Kidney epithelial cell (primary cell): Measurements from ENCODE around the gene RFX3. TPM values are rescaled to one million over a fixed set of nuclear protein-coding genes. Genes with fewer than 3 reads are reported as not detected.

Experiments used
- DNase-seq: peaks from one replicate; pipeline ENCODE4 v3.0.0-alpha.2; 2010; ENCODE audit warnings: low read depth
- H3K27me3 ChIP-seq: 2 replicates; pipeline ENCODE4 v1.6.0; 2011; ENCODE audit warnings: low read length; ENCODE audit not compliant: control insufficient read depth, insufficient read depth
- H3K36me3 ChIP-seq: 2 replicates; pipeline ENCODE4 v1.5.1; 2011; ENCODE audit warnings: low read length; ENCODE audit not compliant: control insufficient read depth, insufficient read depth
- H3K4me3 ChIP-seq: 2 replicates; pipeline ENCODE4 v1.5.1; 2011; ENCODE audit warnings: low read depth, mild to moderate bottlenecking, control low read depth, low read length
- CTCF ChIP-seq: IDR thresholded peaks from 2 replicates; pipeline ENCODE4 v1.5.1; 2011; ENCODE audit warnings: mild to moderate bottlenecking, moderate library complexity, low read length, control low read depth, inconsistent platforms; ENCODE audit not compliant: insufficient read depth, poor library complexity, severe bottlenecking
- total RNA-seq: library from RNA; depleted of rRNA; stranded (reverse); fragments of >200 nt; gene quantifications from 2 replicates; pipeline ENCODE4 v1.2.3, GENCODE V29; 2015

The RFX3 gene
- total RNA-seq, 1 donor from 2014 or later = 5.6 TPM

- Histone ChIP-seq H3K36me3 (no peaks in the 10 kb centered on the region), H3K4me3 (no peak overlapping the region), H3K27me3 (no peaks in the 10 kb centered on the region)
- no peak for TF ChIP-seq CTCF
- DNase-seq = no peak
Observed at GRCh38 chr9:3548648-3549047, 22.8 kb upstream of the RFX3 start.

- DNase-seq = no peak
- no peak overlapping the region for H3K4me3 ChIP-seq
- no peaks in the 10 kb centered on the region for H3K36me3 ChIP-seq
- TF ChIP-seq CTCF = no peak
- no peaks in the 10 kb centered on the region for H3K27me3 ChIP-seq
Observed at GRCh38 chr9:3541206-3541605, 15.4 kb upstream of the RFX3 start.

GRCh38 chr9:3534614-3535404, 9.0 kb upstream of the RFX3 start:
- DNase-seq = no peak
- no peaks in the 10 kb centered on the region for H3K27me3 ChIP-seq
- H3K36me3 ChIP-seq = no peaks in the 10 kb centered on the region
- no peak overlapping the region for H3K4me3 ChIP-seq
- no peak for TF ChIP-seq CTCF

GRCh38 chr9:3532158-3532557, 6.4 kb upstream of the RFX3 start:
- no peak for TF ChIP-seq CTCF
- no peak overlapping the region for H3K4me3 ChIP-seq
- H3K36me3 ChIP-seq = no peaks in the 10 kb centered on the region
- no peak for DNase-seq
- H3K27me3 ChIP-seq = no peaks in the 10 kb centered on the region

- no peak for TF ChIP-seq CTCF
- Histone ChIP-seq H3K27me3 (no peaks in the 10 kb centered on the region), H3K36me3 (no peaks in the 10 kb centered on the region), H3K4me3 (no peak overlapping the region)
- no peak for DNase-seq
Observed at GRCh38 chr9:3528451-3528850, 2.6 kb upstream of the RFX3 start.
